Endometrial microvascular endothelial cells (primary cell): ENCODE measurements around the gene TNS2. TPM values are rescaled to one million over a fixed set of nuclear protein-coding genes. Genes with fewer than 3 reads are reported as not detected.
"Not testable (repeated sequence)": the region's sequence is repeated elsewhere in the genome, so short reads cannot be mapped to it uniquely, and the experiment has no call there.

ENCODE experiments used
- in situ Hi-C: cut with HindIII; loops from 2 replicates; pipeline ENCODE4 v1.10.0; 2017; ENCODE audit warnings: low sequenced_read_pairs, low pct_unique_long_range_greater_than_20kb; ENCODE audit errors: inconsistent ontology term
- total RNA-seq: library from RNA; depleted of rRNA; stranded (reverse); fragments of >200 nt; gene quantifications from one replicate; pipeline ENCODE4 v1.2.3, GENCODE V29; 2015; ENCODE audit errors: inconsistent ontology term

The TNS2 gene
- total RNA-seq, 1 donor from 2014 or later = 43.2 TPM

- in situ Hi-C loops = no loop called here
Observed at GRCh38 chr12:53082637-53083175, 32.8 kb downstream of the TNS2 start.

- in situ Hi-C loops = no loop called here
Observed at GRCh38 chr12:53086361-53086760, 36.5 kb downstream of the TNS2 start.

GRCh38 chr12:53090105-53090504 is 40.2 kb downstream of the TNS2 start:
- in situ Hi-C loops = no loop called here

GRCh38 chr12:53090554-53090953 is 40.7 kb downstream of the TNS2 start:
- in situ Hi-C loops = no loop called here

GRCh38 chr12:53091756-53092155 is 41.9 kb downstream of the TNS2 start:
- in situ Hi-C loops = no loop called here

- in situ Hi-C loops = no loop called here
Observed at GRCh38 chr12:53093777-53094393, 44.0 kb downstream of the TNS2 start.

- in situ Hi-C loops = no loop called here
Observed at GRCh38 chr12:53094394-53094787, 44.5 kb downstream of the TNS2 start.

GRCh38 chr12:53094796-53095595 is 45.1 kb downstream of the TNS2 start:
- in situ Hi-C loops = not testable (repeated sequence)

- in situ Hi-C loops = not testable (repeated sequence)
Observed at GRCh38 chr12:53095596-53095895, 45.7 kb downstream of the TNS2 start.

GRCh38 chr12:53096089-53096741 is 46.4 kb downstream of the TNS2 start:
- in situ Hi-C loops = no loop called here

- in situ Hi-C loops = no loop called here
Observed at GRCh38 chr12:53096759-53097158, 46.9 kb downstream of the TNS2 start.

- in situ Hi-C loops = no loop called here
Observed at GRCh38 chr12:53097207-53097563, 47.3 kb downstream of the TNS2 start.

GRCh38 chr12:53097564-53098353 is 47.9 kb downstream of the TNS2 start, which contains the start of gene IGFBP6:
IGFBP6 (plus strand) TSS chr12:53097667; CDS start chr12:53097718, 51 bp downstream.
- in situ Hi-C loops = no loop called here

- in situ Hi-C loops = no loop called here
Observed at GRCh38 chr12:53098354-53098981, 48.6 kb downstream of the TNS2 start.

- in situ Hi-C loops = no loop called here
Observed at GRCh38 chr12:53099071-53099882, 49.4 kb downstream of the TNS2 start.

- in situ Hi-C loops = no loop called here
Observed at GRCh38 chr12:53100466-53101151, 50.7 kb downstream of the TNS2 start.

GRCh38 chr12:53101266-53101665 is 51.4 kb downstream of the TNS2 start:
- in situ Hi-C loops = no loop called here
